ENCODE results near the gene TRABD2A. TPM values are rescaled to one million over a fixed set of nuclear protein-coding genes. Genes with fewer than 3 reads are reported as not detected.
"Not testable (repeated sequence)": the region's sequence is repeated elsewhere in the genome, so short reads cannot be mapped to it uniquely, and the experiment has no call there.

Gene TRABD2A
- total and polyA plus RNA-seq, 7 donors: 0.16 to 46.4 (median 3.6) TPM

GRCh38 chr2:84873350-84873749 is 7.5 kb downstream of the TRABD2A start:
- Histone ChIP-seq H3K4me1 (no peaks in the 10 kb centered on the region), H3K27ac (no peak overlapping the region), H3K4me3 (no peak overlapping the region), H3K36me3 (no peaks in the 10 kb centered on the region), H3K9me3 (no peaks in the 10 kb centered on the region), H3K27me3 (peaks cover 0 to under 1% (median 0%) of the 10 kb centered on the region in 3 donors)
- WGBS, 2 donors: 83 to 87% methylated on average over 5 of the region's 5 CpGs
- intact Hi-C loops (cut with DNase I): no loop called here
- DNase-seq: peak; percentile 25
- TF ChIP-seq POLR2AphosphoS5 (IDR thresholded peaks at IDR 0.05) (no peak), EP300 (IDR thresholded peaks at IDR 0.05) (no peak), POLR2A (IDR thresholded peaks at IDR 0.05) (no peak), CTCF (IDR thresholded peaks at IDR 0.05) (no peak)

- WGBS, 2 donors: 87 to 93% methylated on average over 9 of the region's 9 CpGs
- H3K27me3 ChIP-seq: not testable (repeated sequence)
Observed at GRCh38 chr2:84872691-84873090, 8.2 kb downstream of the TRABD2A start.

GRCh38 chr2:84870306-84870705 is 10.6 kb downstream of the TRABD2A start:
- Histone ChIP-seq H3K9me3 (no peaks in the 10 kb centered on the region), H3K36me3 (no peaks in the 10 kb centered on the region), H3K27me3 (no peaks in the 10 kb centered on the region), H3K4me3 (no peak overlapping the region), H3K27ac (no peak overlapping the region), H3K4me1 (no peaks in the 10 kb centered on the region)
- peak; percentile 41 for DNase-seq
- intact Hi-C loops (cut with DNase I): no loop called here
- TF ChIP-seq POLR2A (IDR thresholded peaks at IDR 0.05) (no peak), EP300 (IDR thresholded peaks at IDR 0.05) (no peak), POLR2AphosphoS5 (IDR thresholded peaks at IDR 0.05) (no peak), CTCF (IDR thresholded peaks at IDR 0.05) (no peak)
- WGBS, 2 donors: 90 to 92% methylated on average over 11 of the region's 11 CpGs

More at GRCh38 chr2:84872691-84873090, 8.2 kb downstream of the TRABD2A start:
- H3K4me1 ChIP-seq; H3K36me3 ChIP-seq; intact Hi-C loops (cut with DNase I); H3K4me3 ChIP-seq; H3K9me3 ChIP-seq; H3K27ac ChIP-seq: not testable (repeated sequence)
- peak; percentile 17 for DNase-seq

- 92 to 99% methylated on average over 3 of the region's 4 CpGs for WGBS, 2 donors
- H3K36me3 ChIP-seq; intact Hi-C loops (cut with DNase I); H3K27ac ChIP-seq; H3K4me3 ChIP-seq; H3K27me3 ChIP-seq; DNase-seq; H3K9me3 ChIP-seq; H3K4me1 ChIP-seq: not testable (repeated sequence)
Observed at GRCh38 chr2:84868327-84868726, 12.6 kb downstream of the TRABD2A start.

- Histone ChIP-seq H3K9me3 (no peaks in the 10 kb centered on the region), H3K4me1 (no peaks in the 10 kb centered on the region), H3K4me3 (no peak overlapping the region), H3K36me3 (no peaks in the 10 kb centered on the region), H3K27me3 (no peaks in the 10 kb centered on the region), H3K27ac (no peak overlapping the region)
- intact Hi-C loops (cut with DNase I): no loop called here
- no peak for TF ChIP-seq EP300 (IDR thresholded peaks at IDR 0.05)
- TF ChIP-seq POLR2A (IDR thresholded peaks at IDR 0.05): no peak
- no peak for TF ChIP-seq POLR2AphosphoS5 (IDR thresholded peaks at IDR 0.05)
- no peak for TF ChIP-seq CTCF (IDR thresholded peaks at IDR 0.05)
- DNase-seq: peak; percentile 9
- WGBS, 2 donors: 72 to 79% methylated on average over 3 of the region's 3 CpGs
Observed at GRCh38 chr2:84866122-84866521, 14.8 kb downstream of the TRABD2A start.

- no peaks in the 10 kb centered on the region for H3K4me1 ChIP-seq
- no peak for TF ChIP-seq POLR2A (IDR thresholded peaks at IDR 0.05)
- no peaks in the 10 kb centered on the region for H3K9me3 ChIP-seq
- H3K4me3 ChIP-seq: no peak overlapping the region
- H3K27ac ChIP-seq: no peak overlapping the region
- intact Hi-C loops (cut with DNase I): no loop called here
- no peak for DNase-seq
- WGBS, 2 donors: 31 to 66% methylated on average over 6 of the region's 6 CpGs
- no peaks in the 10 kb centered on the region for H3K27me3 ChIP-seq
- H3K36me3 ChIP-seq: no peaks in the 10 kb centered on the region
Observed at GRCh38 chr2:84865181-84865783, 15.6 kb downstream of the TRABD2A start.

Measured in sigmoid colon (tissue), 7 donors.